GM19099 (cell line): ENCODE results near the gene TSPAN31.

ENCODE experiments used
- POLR2A ChIP-seq: IDR thresholded peaks from 3 replicates; pipeline ENCODE4 v1.6.1; 2011; ENCODE audit warnings: low read depth; ENCODE audit not compliant: insufficient read length; ENCODE audit errors: extremely low read depth

The TSPAN31 gene

GRCh38 chr12:57719777-57720605, 24.8 kb upstream of the TSPAN31 start:
- TF ChIP-seq POLR2A: no peak

DNA sequence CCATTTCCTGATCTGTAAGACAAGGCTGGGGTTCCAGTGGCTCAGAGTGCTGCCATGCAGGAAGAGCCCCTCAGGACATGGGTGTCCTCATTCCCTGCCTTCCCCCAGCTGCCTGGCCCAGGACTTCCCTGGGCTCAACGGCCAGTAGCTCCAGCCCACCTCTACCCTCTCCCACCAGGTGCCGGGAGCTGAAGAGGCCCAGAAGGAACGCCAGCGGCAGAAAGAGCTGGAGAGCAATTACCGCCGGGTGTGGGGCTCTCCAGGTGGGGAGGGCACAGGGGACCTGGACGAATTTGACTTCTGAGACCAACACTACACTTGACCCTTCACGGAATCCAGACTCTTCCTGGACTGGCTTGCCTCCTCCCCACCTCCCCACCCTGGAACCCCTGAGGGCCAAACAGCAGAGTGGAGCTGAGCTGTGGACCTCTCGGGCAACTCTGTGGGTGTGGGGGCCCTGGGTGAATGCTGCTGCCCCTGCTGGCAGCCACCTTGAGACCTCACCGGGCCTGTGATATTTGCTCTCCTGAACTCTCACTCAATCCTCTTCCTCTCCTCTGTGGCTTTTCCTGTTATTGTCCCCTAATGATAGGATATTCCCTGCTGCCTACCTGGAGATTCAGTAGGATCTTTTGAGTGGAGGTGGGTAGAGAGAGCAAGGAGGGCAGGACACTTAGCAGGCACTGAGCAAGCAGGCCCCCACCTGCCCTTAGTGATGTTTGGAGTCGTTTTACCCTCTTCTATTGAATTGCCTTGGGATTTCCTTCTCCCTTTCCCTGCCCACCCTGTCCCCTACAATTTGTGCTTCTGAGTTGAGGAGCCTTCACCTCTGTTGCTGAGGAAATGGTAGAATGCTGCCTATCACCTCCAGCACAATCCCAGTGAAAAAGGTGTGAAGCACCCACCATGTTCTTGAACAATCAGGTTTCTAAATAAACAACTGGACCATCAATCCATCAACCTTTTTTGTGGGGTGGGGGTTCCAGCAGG, 23.9 kb upstream of the TSPAN31 start:
- no peak for TF ChIP-seq POLR2A

- no peak for TF ChIP-seq POLR2A
Observed at GRCh38 chr12:57722716-57723629, 21.9 kb upstream of the TSPAN31 start.

DNA sequence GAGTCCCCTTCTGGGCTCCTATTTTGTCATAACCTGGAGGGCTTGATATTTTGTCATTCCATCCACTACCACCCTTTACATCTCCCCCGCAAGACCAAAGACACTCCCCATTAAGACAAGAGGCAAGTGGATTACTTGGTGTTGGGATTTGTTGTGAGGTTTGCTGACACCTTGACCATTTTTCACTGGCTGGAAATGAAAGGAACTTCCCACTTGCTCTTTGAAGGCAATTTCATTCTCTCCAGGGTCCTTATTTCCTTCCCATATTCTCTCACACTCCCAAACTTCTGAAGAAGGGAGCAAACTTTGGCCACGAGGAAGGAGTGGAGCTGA, 21.2 kb upstream of the TSPAN31 start:
- no peak for TF ChIP-seq POLR2A

GRCh38 chr12:57724003-57724935, 20.6 kb upstream of the TSPAN31 start:
- TF ChIP-seq POLR2A: no peak

- TF ChIP-seq POLR2A: no peak
Observed at GRCh38 chr12:57724936-57725740, 19.7 kb upstream of the TSPAN31 start.

DNA sequence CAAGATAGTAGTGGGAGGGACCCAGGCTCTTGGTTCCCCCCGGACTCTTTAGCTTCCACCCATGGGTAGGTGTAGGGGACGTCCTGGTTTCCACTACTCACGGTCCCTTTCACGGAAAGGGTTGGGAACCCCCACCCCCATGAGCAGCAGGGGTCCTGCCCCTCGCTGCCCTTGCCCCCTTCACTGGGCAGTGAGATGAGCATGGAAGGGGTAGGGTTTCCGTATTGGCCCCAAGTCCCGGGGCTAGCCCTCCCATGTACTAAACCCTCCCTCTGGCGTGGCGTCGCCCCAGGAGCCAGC, 19.0 kb upstream of the TSPAN31 start:
- no peak for TF ChIP-seq POLR2A

DNA sequence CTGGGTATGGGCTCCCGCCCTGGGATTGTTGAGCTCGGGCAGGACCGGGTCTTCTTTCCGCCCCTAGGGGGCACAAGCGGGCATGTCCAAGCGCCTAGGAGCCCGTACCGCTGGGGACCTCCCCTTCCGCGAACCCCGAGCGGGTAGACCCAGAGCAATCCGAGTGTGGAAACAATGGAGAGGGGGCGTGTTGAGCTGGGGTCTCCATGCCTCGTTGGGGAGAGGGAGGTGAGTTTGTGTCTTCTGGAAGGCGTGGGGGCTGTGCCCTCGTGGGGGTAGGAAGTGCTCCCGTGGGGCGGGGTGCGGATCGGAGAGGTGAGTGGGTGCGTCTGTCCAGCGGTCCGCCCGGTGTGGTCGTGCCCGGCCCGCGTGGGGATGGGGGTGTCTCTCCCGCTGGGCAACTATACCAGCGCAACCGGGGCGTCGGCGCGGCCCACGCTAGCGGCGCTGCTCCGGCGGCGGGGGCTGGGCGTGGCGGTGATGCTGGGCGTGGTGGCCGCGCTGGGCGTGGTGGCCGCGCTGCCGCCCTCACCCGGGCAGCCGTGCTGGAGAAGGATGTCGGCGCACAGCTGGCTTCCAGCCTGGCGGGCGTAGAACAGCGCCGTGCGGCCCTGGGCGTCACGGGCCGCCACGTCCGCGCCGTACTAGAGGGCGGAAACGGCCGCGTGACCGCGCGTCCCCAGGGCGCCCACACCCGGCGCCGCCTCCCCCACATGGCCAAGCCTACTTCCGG, 18.5 kb upstream of the TSPAN31 start:
- no peak for TF ChIP-seq POLR2A

GRCh38 chr12:57726884-57727757, 17.7 kb upstream of the TSPAN31 start:
- no peak for TF ChIP-seq POLR2A

DNA sequence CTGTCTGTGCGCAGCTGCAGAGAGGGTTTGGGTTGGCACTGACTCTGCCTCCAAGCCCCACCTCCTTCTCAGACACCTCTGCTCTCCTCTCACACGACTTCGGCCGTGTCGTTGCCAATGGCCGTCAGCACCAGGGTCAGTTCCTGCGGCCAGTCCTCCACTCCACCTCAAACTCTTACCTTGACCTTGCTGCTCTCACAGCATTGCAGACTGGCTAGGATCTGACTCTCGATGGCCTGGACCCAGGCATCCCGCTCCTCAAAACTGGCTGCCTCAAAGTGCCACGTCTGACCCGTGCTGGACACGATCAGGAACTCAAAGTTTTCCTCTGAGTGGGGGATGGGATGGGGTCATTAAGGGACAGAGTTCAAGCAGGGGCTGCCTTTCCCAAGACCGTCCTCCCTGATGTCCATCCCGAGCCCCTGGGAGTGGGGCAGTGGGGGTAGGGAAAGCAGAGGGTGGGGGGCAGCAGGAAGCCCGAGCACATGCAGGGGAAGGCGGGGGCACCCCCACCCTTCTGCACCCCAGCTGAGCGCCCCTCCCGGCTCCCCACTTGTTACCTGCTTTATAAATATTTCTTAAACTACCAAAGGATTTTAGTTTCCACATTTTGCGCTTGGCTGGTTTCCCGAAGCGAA, 17.0 kb upstream of the TSPAN31 start:
- no peak for TF ChIP-seq POLR2A

DNA sequence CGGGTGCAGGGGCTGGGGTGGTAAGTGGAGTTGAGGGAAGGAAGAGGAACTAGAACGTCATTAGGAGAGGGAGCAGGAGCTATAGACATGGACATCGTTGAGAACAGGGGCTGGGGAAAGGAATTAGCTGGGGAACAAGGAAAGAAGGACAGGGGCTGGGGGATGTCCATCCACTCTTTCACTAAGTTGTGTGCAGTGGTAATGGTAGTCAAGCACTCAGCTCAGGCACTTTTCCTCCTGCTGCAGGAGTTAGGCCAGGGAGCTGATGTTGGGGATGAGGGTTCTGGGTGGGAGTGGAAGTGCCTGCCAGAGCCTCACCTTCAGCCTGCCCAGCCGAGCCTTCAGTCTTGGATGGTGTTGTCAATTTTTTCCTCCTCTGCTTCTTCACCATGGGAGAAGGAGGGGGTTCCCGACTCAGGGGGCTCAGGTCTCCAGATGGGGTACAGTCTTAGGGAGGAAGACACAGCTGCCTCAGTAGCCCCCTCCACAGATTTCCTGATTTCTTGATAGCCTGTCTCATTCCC, 15.5 kb upstream of the TSPAN31 start:
- no peak for TF ChIP-seq POLR2A
